ENCODE data around the gene PIWIL4.
"Not testable (repeated sequence)": the region's sequence is repeated elsewhere in the genome, so short reads cannot be mapped to it uniquely, and the experiment has no call there.

PIWIL4 gene

GRCh38 chr11:94546886-94547285 is 20.3 kb upstream of the PIWIL4 start:
- in situ Hi-C loops (cut with MboI; ENCODE audit: low sequenced_read_pairs) = no loop called here

GRCh38 chr11:94549146-94549545 is 18.0 kb upstream of the PIWIL4 start:
- in situ Hi-C loops (cut with MboI; ENCODE audit: low sequenced_read_pairs) = no loop called here

GRCh38 chr11:94550513-94550912 is 16.7 kb upstream of the PIWIL4 start:
- in situ Hi-C loops (cut with MboI; ENCODE audit: low sequenced_read_pairs) = no loop called here

DNA sequence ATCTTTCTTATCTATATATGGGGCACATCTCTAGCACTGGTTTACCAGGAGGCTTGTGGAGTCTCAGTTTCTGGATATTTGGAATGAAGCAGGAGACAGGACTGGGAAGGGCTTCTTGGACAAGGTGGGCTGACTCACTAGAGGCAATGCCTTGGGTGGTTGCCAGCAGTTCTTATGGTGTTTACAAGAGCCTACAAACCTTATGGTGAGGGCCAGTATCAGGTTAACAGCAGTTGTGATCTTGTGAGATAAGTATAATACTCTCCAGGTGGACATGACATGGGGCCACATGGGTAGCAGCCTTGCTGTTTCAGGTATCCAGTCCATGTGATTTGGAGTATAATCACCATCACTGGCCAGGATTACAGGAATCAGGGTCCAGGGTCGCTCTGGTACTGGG is 13.2 kb upstream of the PIWIL4 start:
- in situ Hi-C loops (cut with MboI; ENCODE audit: low sequenced_read_pairs) = no loop called here

GRCh38 chr11:94555752-94556329 is 11.3 kb upstream of the PIWIL4 start:
- in situ Hi-C loops (cut with MboI; ENCODE audit: low sequenced_read_pairs) = not testable (repeated sequence)

- in situ Hi-C loops (cut with MboI; ENCODE audit: low sequenced_read_pairs) = no loop called here
These were observed 9.7 kb upstream of the PIWIL4 start for GRCh38 chr11:94557421-94557820.

DNA sequence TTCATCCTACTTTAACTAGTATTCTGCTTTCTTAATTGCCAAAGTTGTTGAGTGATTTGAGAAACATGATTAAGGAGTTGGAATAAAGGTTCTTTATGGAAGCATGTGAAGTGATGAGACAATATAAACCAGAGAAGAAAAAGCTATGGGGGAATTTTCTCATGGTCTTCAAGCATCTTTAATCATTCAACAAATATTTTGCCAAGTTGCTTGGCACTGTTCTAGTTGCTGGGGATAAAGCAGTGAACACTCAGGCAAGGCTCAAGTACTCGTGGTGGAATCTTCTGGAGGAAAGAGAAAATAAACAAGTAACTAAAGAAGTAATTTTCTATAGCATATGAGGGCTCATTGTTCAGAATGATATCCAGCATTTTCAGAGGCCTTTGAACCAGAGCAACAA is 9.2 kb upstream of the PIWIL4 start:
- in situ Hi-C loops (cut with MboI; ENCODE audit: low sequenced_read_pairs) = no loop called here

GRCh38 chr11:94558468-94558867 is 8.7 kb upstream of the PIWIL4 start:
- in situ Hi-C loops (cut with MboI; ENCODE audit: low sequenced_read_pairs) = no loop called here

GRCh38 chr11:94558932-94559331 is 8.2 kb upstream of the PIWIL4 start:
- in situ Hi-C loops (cut with MboI; ENCODE audit: low sequenced_read_pairs) = no loop called here

GRCh38 chr11:94559361-94559760 is 7.8 kb upstream of the PIWIL4 start:
- in situ Hi-C loops (cut with MboI; ENCODE audit: low sequenced_read_pairs) = no loop called here

- in situ Hi-C loops (cut with MboI; ENCODE audit: low sequenced_read_pairs) = no loop called here
These were observed 6.3 kb upstream of the PIWIL4 start for GRCh38 chr11:94560834-94561233.

GRCh38 chr11:94563176-94563847 is 3.9 kb upstream of the PIWIL4 start:
- in situ Hi-C loops (cut with MboI; ENCODE audit: low sequenced_read_pairs) = no loop called here

- in situ Hi-C loops (cut with MboI; ENCODE audit: low sequenced_read_pairs) = no loop called here
These were observed 3.2 kb upstream of the PIWIL4 start for GRCh38 chr11:94563848-94564467.

DNA sequence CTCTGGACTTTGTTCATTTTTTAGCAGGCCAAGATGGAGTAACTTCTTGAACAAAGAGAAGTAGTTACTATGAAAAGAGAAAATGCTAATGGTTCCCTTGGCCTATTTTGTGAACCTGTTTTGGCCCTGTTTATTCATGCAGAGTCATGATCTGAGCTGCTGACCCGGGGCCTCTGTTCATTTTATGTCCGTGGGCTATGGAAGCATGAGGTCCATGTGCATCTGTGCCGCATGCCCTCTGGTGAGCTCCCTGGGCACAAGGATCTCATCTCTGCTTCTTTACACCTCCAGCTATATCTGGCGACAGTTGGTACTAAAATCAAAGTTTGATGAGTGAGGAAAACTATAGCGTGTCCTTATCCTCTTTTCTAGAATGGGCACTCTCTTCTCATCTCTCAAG is 1.0 kb downstream of the PIWIL4 start:
- in situ Hi-C loops (cut with MboI; ENCODE audit: low sequenced_read_pairs) = no loop called here

DNA sequence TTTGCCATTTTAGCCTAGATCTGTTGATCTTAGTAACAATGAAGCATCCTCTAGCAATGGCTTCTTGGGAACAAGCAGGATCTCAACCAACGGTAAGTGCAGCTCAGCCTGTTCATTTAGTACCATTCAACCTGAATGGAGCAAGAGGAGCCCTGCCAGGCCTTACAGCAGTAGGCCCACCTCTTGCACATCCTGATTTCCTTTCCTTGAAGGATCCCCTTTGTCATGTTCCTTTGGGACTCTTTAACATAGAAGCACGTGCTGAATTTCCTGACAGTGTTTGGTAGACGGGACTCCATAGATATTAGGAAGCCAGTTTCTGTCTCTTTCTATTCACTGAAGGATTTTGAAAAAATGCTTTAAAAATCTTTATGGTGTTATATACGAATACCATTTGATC is 1.5 kb downstream of the PIWIL4 start:
- in situ Hi-C loops (cut with MboI; ENCODE audit: low sequenced_read_pairs) = no loop called here

- in situ Hi-C loops (cut with MboI; ENCODE audit: low sequenced_read_pairs) = not testable (repeated sequence)
These were observed 5.8 kb downstream of the PIWIL4 start for GRCh38 chr11:94572975-94573374.

- in situ Hi-C loops (cut with MboI; ENCODE audit: low sequenced_read_pairs) = no loop called here
These were observed 7.2 kb downstream of the PIWIL4 start for GRCh38 chr11:94574193-94574961.

- in situ Hi-C loops (cut with MboI; ENCODE audit: low sequenced_read_pairs) = no loop called here
These were observed 9.1 kb downstream of the PIWIL4 start for GRCh38 chr11:94576306-94576705.

DNA sequence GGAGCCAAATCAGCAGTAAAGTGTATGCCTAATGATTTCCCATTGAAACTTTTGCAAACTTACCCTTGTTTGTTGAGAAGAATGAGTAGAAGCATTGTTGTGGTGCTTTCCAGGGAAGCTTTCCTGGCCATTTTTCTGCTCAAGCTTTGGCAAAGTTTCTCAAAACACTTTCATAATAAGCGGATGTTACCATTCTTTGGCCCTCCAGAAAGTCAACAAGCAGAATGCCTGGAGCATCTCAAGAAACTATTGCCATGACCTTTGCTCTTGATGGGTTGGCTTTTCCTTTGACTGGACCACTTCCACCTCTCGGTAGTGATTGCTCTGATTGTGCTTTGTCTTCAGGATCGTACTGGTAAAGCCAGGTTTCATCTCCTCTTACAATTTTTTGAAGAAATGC is 10.7 kb downstream of the PIWIL4 start:
- in situ Hi-C loops (cut with MboI; ENCODE audit: low sequenced_read_pairs) = no loop called here

GRCh38 chr11:94581926-94582325 is 14.8 kb downstream of the PIWIL4 start:
- in situ Hi-C loops (cut with MboI; ENCODE audit: low sequenced_read_pairs) = no loop called here

DNA sequence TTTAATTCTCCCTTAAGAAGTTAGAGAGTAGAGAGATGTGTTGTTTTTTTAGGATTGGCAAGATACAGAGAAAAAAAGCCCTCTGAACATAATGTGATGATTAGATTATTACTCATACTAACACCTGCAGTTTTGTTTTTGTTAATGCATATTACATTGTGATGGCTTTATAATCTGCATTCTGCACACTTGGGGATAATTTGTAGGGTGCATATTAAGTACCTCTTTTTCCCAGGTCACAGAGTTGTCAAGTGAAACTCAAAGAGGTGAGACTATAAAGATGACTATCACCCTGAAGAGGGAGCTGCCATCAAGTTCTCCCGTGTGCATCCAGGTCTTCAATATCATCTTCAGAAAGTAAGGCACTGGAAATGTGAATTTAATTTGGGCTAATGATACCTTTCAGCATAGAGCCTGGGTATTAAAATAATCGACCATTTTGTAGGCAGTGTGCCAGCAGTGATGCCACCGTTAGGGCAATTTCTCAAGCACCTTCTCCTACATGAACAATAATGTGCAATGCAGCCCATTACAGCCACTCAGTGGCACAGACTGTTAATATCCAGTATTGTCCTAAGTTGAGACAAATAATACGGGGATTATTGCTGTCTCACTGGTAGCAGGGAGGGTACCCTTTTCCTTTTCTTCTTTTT is 16.2 kb downstream of the PIWIL4 start:
- in situ Hi-C loops (cut with MboI; ENCODE audit: low sequenced_read_pairs) = no loop called here
